GM12873 (cell line): Measurements from ENCODE around the gene DGKG.

Source experiments
- CTCF ChIP-seq: IDR thresholded peaks from 2 replicates; pipeline ENCODE4 v1.5.1; 2012; ENCODE audit warnings: low read depth, mild to moderate bottlenecking, moderate library complexity, low read length, control low read depth; ENCODE audit not compliant: insufficient read depth; ENCODE audit errors: missing control alignments

The DGKG gene

DNA sequence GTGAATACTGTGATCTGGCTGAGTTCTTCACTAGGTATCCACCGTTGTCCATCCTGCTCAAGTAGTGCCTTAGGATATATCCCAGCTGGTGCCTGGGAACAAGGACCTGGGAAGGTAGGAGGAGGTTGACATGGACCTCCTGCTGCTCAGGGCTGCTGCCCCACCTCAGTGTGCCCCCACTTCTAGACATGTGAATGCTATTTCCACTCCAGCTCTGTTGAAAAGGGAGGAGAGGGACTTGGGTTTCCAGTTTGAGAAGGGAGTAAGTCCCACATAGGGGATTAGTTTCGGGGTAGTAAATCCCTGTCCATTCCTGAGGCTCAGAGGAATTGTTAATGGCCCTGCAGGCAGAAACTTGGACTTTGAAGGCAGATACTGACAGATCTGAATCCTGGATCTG lies 220.2 kb downstream of the DGKG start:
- TF ChIP-seq CTCF = no peak

DNA sequence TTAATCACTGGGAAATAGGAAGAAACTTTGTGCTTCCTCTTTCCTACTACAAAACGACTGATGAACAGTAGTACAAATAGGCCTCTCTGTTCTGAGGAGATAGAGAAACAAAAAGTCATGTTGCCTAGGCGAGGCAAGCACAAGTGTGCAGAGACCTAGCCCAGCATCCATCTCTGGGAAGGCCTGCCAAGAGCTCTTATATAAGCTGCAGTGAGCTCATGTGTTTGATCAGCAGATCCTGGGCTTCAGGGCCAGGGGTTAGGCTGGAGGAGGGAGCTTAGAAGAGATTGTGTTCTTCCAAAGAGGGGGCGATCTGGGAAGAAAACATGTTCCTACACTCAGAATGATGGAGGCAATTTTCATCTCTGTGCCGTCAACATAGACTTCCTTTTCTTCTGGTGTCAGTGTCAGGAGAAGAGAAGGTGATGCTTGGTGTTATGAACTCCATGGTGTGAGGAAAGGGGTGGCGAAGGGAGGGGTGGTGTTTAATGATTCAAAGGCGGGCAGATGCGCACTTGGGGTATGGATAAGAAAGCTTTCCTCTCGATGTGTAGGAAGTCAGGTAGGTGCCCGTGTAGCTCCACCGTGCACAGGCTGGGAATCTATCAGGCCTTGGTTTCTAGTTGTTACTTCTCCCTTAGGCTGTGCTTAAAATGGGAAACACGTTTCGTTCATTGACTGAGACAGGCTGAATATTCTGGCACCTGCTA lies 223.6 kb downstream of the DGKG start:
- no peak for TF ChIP-seq CTCF

GRCh38 chr3:186137051-186137685 lies 224.9 kb downstream of the DGKG start:
- TF ChIP-seq CTCF = no peak

GRCh38 chr3:186133980-186134379 lies 228.1 kb downstream of the DGKG start:
- no peak for TF ChIP-seq CTCF

- no peak for TF ChIP-seq CTCF
Measured at GRCh38 chr3:186132487-186132886, 229.5 kb downstream of the DGKG start.

DNA sequence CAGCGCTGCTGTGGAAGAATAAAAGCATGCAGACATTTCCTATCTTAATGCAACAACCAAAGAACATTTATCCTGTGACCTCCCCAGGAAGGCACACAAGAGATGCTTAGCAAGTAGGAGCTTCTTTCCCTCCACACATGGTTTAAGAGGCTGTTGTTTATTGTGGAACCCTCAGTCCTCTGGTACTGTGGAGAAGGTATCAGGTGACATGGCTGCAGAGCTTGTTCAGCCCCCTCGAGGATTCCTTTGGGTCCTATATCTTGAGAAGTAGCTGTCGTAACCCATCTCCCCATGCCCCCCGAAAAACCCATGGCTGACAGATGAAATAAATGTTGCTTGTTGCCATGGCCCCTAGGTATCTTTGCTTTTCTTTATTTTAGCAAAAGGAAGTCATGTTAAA lies 232.8 kb downstream of the DGKG start:
- TF ChIP-seq CTCF = no peak

DNA sequence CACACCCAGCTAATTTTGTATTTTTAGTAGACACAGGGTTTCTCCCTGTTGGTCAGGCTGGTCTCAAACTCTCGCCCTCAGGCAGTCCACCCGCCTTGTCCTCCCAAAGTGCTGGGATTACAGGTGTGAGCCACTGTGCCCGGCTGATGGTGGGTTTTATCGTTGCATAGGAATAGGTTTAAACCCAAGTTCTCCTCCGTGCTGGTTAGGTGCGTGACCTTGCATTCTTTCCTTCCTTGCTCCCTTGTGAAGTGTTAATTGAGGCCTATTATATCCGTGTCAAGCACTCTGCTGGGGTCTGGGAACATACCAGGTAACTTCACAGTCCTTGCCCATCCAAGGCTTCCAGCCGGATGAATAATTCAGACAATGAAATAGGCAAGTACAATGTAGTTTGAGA lies 233.9 kb downstream of the DGKG start:
- no peak for TF ChIP-seq CTCF
